PC-3 (cell line): ENCODE results near the gene LAT. TPM values are rescaled to one million over a fixed set of nuclear protein-coding genes. Genes with fewer than 3 reads are reported as not detected.
"Not testable (repeated sequence)": the region's sequence is repeated elsewhere in the genome, so short reads cannot be mapped to it uniquely, and the experiment has no call there.

ENCODE experiments used
- ATAC-seq: fragments of 200-7000 bp; cut with Tn5 transposase; 2 replicates; pipeline ENCODE4 v1.9.1; 2020; ENCODE audit warnings: mild to moderate bottlenecking, moderate library complexity
- BruUV-seq: library from RNA; stranded (reverse); fragments of 400-500 nt; replicated peaks from 2 replicates; lab custom pipeline; 2021; lab: Mats Ljungman, UMichigan
- CTCF ChIA-PET: fragments of 300-600 bp; sonication (Branson Sonifier 250); formaldehyde crosslinking; loops from one replicate; lab custom pipeline; 2022; ENCODE audit warnings: antibody characterized with exemption; lab: Charles Lee
- POLR2A ChIA-PET: fragments of 300-600 bp; sonication (Branson Sonifier 250); formaldehyde crosslinking; loops from one replicate; lab custom pipeline; 2022; ENCODE audit warnings: antibody characterized with exemption; ENCODE audit not compliant: unreplicated experiment; lab: Charles Lee
- DNase-seq: peaks from one replicate; pipeline ENCODE4 v3.0.0-alpha.2; 2015
- H2AFZ ChIP-seq: fragments of 300-600 bp; sonication (generic); 2 replicates; pipeline ENCODE4 v1.6.0; 2016; ENCODE audit warnings: antibody characterized with exemption, low read length
- H3F3A ChIP-seq: fragments of 300-600 bp; sonication (generic); one replicate; pipeline ENCODE4 v1.6.0; 2017; ENCODE audit warnings: antibody characterized with exemption, low read length, control low read depth, mild to moderate bottlenecking; ENCODE audit not compliant: unreplicated experiment
- H3K27ac ChIP-seq: fragments of 300-600 bp; sonication (generic); 2 replicates; pipeline ENCODE4 v1.5.1; 2016; ENCODE audit warnings: mild to moderate bottlenecking, low read length
- H3K27me3 ChIP-seq: fragments of 300-600 bp; sonication (generic); 2 replicates; pipeline ENCODE4 v1.6.1; 2016; ENCODE audit warnings: low read length, mixed read lengths
- H3K36me3 ChIP-seq: fragments of 300-600 bp; sonication (generic); 2 replicates; pipeline ENCODE4 v1.6.1; 2016; ENCODE audit warnings: low read depth, mixed run types, low read length, mixed read lengths
- H3K4me1 ChIP-seq: fragments of 300-600 bp; sonication (generic); 2 replicates; pipeline ENCODE4 v1.5.1; 2016; ENCODE audit warnings: low read length; ENCODE audit not compliant: insufficient read depth
- H3K4me2 ChIP-seq: fragments of 300-600 bp; sonication (generic); 2 replicates; pipeline ENCODE4 v1.6.0; 2016; ENCODE audit warnings: low read length
- H3K4me3 ChIP-seq: fragments of 300-600 bp; sonication (generic); 2 replicates; pipeline ENCODE4 v1.5.1; 2016; ENCODE audit warnings: mild to moderate bottlenecking, low read length, mixed read lengths
- H3K79me2 ChIP-seq: fragments of 300-600 bp; sonication (generic); 2 replicates; pipeline ENCODE4 v1.6.1; 2017; ENCODE audit warnings: low read length, mixed read lengths
- H3K9ac ChIP-seq: fragments of 300-600 bp; sonication (generic); 2 replicates; pipeline ENCODE4 v1.6.0; 2016; ENCODE audit warnings: mild to moderate bottlenecking, low read length
- H3K9me2 ChIP-seq: fragments of 300-600 bp; sonication (generic); replicated peaks from 2 replicates; pipeline ENCODE4 v1.6.1; 2016; ENCODE audit warnings: mixed run types, low read length, mixed read lengths
- H3K9me3 ChIP-seq: fragments of 300-600 bp; sonication (generic); 2 replicates; pipeline ENCODE4 v1.6.1; 2016; ENCODE audit warnings: low read length, mixed read lengths
- H4K20me1 ChIP-seq: fragments of 300-600 bp; sonication (generic); 2 replicates; pipeline ENCODE4 v1.6.1; 2016; ENCODE audit warnings: low read length, mixed read lengths
- CTCF ChIP-seq: fragments of 300-600 bp; sonication (generic); conservative IDR thresholded peaks from 2 replicates; pipeline ENCODE4 v1.5.1; 2017; ENCODE audit warnings: antibody characterized with exemption, low read depth, mild to moderate bottlenecking, low read length
- EZH2 ChIP-seq: fragments of 300-600 bp; sonication (generic); IDR thresholded peaks from one replicate; pipeline ENCODE4 v1.6.1; 2017; ENCODE audit warnings: antibody characterized with exemption, mild to moderate bottlenecking, low read length; ENCODE audit not compliant: unreplicated experiment
- EZH2phosphoT487 ChIP-seq: fragments of 300-600 bp; sonication (generic); IDR thresholded peaks from 2 replicates; pipeline ENCODE4 v1.6.1; 2018; ENCODE audit warnings: mild to moderate bottlenecking, antibody characterized with exemption, low read length, borderline replicate concordance
- intact Hi-C: fragments of 100-400 bp; cut with micrococcal nuclease; formaldehyde crosslinking; loops from 2 replicates; pipeline ENCODE4 v1.9.0; 2023
- total RNA-seq: library from RNA; depleted of rRNA; stranded (reverse); fragments of >200 nt; gene quantifications from 2 replicates; pipeline ENCODE4 v1.2.3, GENCODE V29; 2014

LAT gene
- total RNA-seq, 1 experiment from 2014 or later = 1.0 TPM

DNA sequence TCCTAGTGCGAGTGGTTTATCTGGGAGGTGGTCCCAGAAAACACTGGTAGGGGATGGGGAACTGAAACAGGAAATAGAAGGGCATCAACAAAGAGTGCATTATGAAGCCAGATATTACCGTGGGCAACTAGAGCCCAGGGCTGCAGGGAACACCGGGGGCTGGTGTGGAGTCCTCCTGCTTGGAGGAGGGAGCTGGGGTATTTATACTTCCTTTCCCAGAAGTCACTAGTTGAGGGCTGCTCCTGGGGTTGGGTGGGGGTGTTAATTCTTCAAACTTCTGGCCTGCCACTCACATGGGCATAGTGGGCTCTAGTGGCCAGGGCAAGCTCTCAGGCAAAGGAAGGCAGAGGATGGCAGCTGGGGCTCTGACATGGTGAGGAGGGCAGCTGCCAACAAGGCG, 14.7 kb downstream of the LAT start:
- Histone ChIP-seq H3K9me2 (no peaks in the 10 kb centered on the region), H3F3A (no peaks in the 10 kb centered on the region), H3K79me2 (no peaks in the 10 kb centered on the region), H3K4me2 (no peak overlapping the region), H3K9ac (no peak overlapping the region), H2AFZ (no peak overlapping the region), H3K27me3 (no peaks in the 10 kb centered on the region), H3K9me3 (no peaks in the 10 kb centered on the region), H3K4me1 (no peaks in the 10 kb centered on the region), H3K27ac (no peak overlapping the region), H4K20me1 (no peaks in the 10 kb centered on the region), H3K4me3 (no peak overlapping the region), H3K36me3 (no peaks in the 10 kb centered on the region)
- TF ChIP-seq CTCF (no peak), EZH2 (no peak), EZH2phosphoT487 (no peak)
- ATAC-seq = no peak
- intact Hi-C loops = no loop called here
- ChIA-PET CTCF (no interaction called here), POLR2A (no interaction called here)
- no TSS peak for BruUV-seq
- DNase-seq = no peak

GRCh38 chr16:29000019-29000418, 15.2 kb downstream of the LAT start:
- Histone ChIP-seq H3K79me2 (no peaks in the 10 kb centered on the region), H3K4me1 (no peaks in the 10 kb centered on the region), H3K4me2 (no peak overlapping the region), H3K27me3 (no peaks in the 10 kb centered on the region), H3K9me2 (no peaks in the 10 kb centered on the region), H3K4me3 (no peak overlapping the region), H3K9ac (no peak overlapping the region), H3K9me3 (no peaks in the 10 kb centered on the region), H3K36me3 (no peaks in the 10 kb centered on the region), H2AFZ (no peak overlapping the region), H4K20me1 (no peaks in the 10 kb centered on the region), H3F3A (no peaks in the 10 kb centered on the region), H3K27ac (no peak overlapping the region)
- CTCF ChIA-PET = no interaction called here
- BruUV-seq = no TSS peak
- TF ChIP-seq EZH2phosphoT487 = no peak
- no peak for TF ChIP-seq EZH2
- no peak for TF ChIP-seq CTCF
- POLR2A ChIA-PET = no interaction called here
- intact Hi-C loops = no loop called here
- DNase-seq (no peak), ATAC-seq (no peak)

DNA sequence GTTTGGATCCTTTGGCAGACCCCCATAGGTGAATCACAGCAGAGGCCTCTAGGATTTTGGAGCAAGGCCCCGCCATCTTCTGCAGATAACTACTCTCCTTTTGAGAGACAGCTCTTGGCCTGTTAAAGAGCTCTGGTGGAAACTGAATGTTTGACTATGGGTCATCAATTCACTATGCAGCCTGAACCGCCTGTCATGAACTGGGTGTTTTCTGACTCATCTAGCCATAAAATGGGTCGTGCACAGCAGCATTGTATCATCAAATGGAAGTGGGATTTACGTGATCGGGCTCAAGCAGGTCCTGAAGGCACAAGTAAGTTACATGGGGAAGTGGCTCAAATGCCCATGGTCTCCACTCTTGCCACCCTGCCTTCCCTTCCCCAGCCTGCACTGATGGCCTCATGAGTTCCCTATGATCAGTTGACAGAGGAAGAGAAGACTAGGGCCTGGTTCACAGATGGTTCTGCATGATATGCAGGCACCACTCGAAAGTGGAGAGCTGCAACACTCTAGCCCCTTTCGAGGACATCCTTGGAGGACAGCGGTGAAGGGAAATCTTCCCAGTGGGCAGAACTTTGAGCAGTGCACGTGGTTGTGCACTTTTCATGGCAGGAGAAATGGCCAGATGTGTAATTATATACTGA, 19.8 kb downstream of the LAT start:
- ATAC-seq (peak; percentile 67), DNase-seq (peak; percentile 61)
- CTCF ChIA-PET = not testable (repeated sequence)

More for the DNA sequence above, 19.8 kb downstream of the LAT start:
- H3K9me3 ChIP-seq, H3K9me2 ChIP-seq, H2AFZ ChIP-seq, H3K36me3 ChIP-seq, H3K79me2 ChIP-seq, H3K4me1 ChIP-seq, H3K27me3 ChIP-seq, H3K27ac ChIP-seq, intact Hi-C loops, H3K4me3 ChIP-seq, H3K4me2 ChIP-seq, BruUV-seq, POLR2A ChIA-PET, H4K20me1 ChIP-seq, H3K9ac ChIP-seq, H3F3A ChIP-seq: not testable (repeated sequence)
